ENCODE data around the gene CD302.
A peak's percentile ranks its signal among the peaks of the same experiment; 100 is the strongest.

CD302 gene

DNA sequence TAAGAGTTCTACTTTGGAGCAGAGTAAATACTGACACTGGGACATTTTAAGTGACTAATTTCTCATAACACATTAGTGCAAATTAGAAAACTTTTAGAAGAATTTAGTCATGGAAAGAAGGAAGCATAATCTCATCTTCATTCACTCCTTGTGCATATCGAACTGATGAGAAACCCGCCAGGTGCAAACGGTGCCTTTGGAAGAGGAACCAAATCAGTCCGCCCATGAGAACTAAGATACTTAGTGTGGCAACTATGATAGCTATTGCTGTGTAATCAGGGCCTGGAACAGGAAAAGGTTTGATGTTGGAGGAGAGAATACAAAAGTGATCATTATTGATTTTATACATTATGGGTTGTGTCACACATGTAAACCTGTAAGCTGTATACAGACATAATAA, 6.9 kb upstream of the CD302 start:
- H3K4me3 ChIP-seq (ENCODE audit: low read depth, low read length) = no peak overlapping the region
- DNase-seq (ENCODE audit: low read depth) = no peak
- TF ChIP-seq, protein P1, sequence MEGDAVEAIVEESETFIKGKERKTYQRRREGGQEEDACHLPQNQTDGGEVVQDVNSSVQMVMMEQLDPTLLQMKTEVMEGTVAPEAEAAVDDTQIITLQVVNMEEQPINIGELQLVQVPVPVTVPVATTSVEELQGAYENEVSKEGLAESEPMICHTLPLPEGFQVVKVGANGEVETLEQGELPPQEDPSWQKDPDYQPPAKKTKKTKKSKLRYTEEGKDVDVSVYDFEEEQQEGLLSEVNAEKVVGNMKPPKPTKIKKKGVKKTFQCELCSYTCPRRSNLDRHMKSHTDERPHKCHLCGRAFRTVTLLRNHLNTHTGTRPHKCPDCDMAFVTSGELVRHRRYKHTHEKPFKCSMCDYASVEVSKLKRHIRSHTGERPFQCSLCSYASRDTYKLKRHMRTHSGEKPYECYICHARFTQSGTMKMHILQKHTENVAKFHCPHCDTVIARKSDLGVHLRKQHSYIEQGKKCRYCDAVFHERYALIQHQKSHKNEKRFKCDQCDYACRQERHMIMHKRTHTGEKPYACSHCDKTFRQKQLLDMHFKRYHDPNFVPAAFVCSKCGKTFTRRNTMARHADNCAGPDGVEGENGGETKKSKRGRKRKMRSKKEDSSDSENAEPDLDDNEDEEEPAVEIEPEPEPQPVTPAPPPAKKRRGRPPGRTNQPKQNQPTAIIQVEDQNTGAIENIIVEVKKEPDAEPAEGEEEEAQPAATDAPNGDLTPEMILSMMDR (conservative IDR thresholded peaks at IDR 0.05; ENCODE audit: low read depth, low read length) = no peak

DNA sequence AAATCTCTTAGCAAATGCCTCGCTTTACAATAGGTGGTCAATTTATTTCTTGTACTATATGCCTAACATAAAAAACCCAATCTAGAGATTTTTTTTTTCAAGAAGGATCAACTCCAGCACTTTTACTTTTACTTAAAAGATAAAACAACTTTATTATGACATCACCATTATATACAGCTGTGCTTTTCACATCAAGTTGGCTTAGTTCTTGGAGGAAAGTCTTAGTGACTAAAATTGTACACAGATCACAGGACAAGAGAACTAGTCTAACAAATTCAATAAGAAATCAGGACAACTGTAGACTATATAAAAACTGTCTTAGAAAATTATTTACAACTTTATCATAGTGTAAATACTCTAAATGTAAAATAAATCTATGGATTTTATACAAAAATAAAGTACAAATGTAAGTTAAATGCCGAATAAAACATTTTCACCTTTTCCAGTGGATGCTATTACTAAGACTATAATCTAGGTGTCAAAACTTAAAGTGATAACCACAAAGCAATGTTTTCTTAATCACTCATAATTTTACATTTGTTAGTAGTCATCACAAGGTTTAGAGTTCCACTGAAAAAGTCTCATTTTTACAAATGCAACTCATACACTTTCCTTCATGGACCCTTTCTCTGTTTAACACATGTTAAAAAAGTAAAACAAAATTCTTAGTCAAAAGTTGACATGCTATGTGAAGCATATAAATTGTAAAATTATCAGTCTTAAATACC, 5.4 kb upstream of the CD302 start:
- no peak overlapping the region for H3K4me3 ChIP-seq (ENCODE audit: low read depth, low read length)
- DNase-seq (ENCODE audit: low read depth) = no peak
- TF ChIP-seq, protein P1 (conservative IDR thresholded peaks at IDR 0.05; ENCODE audit: low read depth, low read length) = no peak

DNA sequence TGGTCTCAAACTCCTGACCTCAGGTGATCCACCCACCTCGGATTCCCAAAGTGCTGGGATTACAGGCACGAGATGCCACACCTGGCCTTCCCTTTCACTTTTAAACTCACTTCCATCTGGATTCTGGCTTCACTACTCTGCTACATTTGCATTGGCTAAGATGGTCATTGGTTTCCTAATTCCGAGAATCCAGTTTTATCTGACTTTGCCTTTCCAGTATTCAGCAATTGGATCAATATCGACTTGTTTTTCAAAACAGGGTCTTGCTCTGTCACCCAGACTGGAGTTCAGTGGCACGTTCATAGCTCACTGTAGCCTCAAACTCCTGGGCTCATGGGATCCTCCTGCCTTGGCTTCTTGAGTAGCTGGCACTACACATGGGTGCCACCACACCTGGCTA, 4.7 kb upstream of the CD302 start:
- H3K4me3 ChIP-seq (ENCODE audit: low read depth, low read length) = no peak overlapping the region
- TF ChIP-seq, protein P1 (conservative IDR thresholded peaks at IDR 0.05; ENCODE audit: low read depth, low read length) = no peak
- no peak for DNase-seq (ENCODE audit: low read depth)

DNA sequence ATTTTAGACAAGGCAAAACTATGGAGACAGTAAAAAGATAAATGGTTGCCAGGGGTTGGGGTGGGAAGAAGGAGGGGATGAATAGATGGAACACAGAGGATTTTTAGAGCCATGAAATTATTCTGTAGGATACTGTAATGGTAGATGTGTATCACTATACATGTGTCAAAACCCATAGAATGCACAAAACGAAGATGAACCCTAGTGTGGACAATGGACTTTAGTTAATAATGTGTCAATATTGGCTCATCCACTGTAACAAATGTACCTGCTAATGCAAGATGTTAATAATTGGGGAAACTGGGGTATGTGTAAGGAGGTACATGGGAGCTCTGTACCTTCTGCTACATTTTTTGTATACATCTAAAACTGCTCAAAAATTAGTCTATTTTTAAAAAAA, 1.8 kb upstream of the CD302 start:
- no peak overlapping the region for H3K4me3 ChIP-seq (ENCODE audit: low read depth, low read length)
- no peak for DNase-seq (ENCODE audit: low read depth)
- TF ChIP-seq, protein P1 (conservative IDR thresholded peaks at IDR 0.05; ENCODE audit: low read depth, low read length) = no peak

DNA sequence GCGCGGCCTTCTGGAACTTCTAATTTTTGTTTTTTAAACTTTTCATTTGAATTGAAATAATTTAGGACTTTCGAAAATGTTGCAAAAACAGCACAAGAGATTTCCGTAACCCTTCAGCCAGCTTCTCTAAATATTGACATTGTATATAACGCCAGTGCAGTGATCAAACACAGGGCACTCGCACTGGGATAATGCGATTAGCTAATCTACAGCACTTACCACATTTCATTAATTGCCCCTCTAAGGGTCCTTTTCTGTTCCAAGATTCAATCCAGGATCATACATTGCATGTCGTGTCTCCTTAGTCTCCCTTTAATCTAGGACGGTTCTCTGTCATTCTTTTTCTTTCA, 343 bp upstream of the CD302 start:
- TF ChIP-seq, protein P1 (conservative IDR thresholded peaks at IDR 0.05; ENCODE audit: low read depth, low read length) = no peak
- no peak for DNase-seq (ENCODE audit: low read depth)
- peak overlapping the region; percentile 89 for H3K4me3 ChIP-seq (ENCODE audit: low read depth, low read length)

DNA sequence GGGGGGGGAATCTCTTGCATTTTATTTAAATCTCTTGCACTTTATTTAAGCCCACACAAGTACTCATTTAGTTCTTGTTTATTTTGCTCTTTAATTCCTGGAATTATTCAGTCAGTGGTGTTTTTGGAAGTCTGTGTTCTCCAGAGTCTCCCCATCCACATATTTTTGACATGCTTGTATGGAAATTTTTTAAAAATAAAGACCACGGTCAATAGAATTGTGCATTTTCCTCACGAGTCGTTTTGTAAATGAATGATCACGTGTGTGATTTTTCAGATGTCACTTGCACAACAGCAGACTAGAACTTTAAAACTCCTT, 824 bp downstream of the CD302 start:
- H3K4me3 ChIP-seq (ENCODE audit: low read depth, low read length) = peak overlapping the region; percentile 89
- DNase-seq (ENCODE audit: low read depth) = no peak
- TF ChIP-seq, protein P1 (conservative IDR thresholded peaks at IDR 0.05; ENCODE audit: low read depth, low read length) = no peak
